Suprapubic skin (tissue), 4 donors: ENCODE data around the gene GCNA. TPM values are rescaled to one million over a fixed set of nuclear protein-coding genes. Genes with fewer than 3 reads are reported as not detected.

ENCODE experiments used
- DNase-seq, 2 donors: peaks; one replicate each; pipeline ENCODE4 v3.0.0-alpha.2; 2019; ENCODE audit warnings: low spot score in 2 of 2
- H3K27ac ChIP-seq: fragments of 200-600 bp; sonication (generic); one replicate; pipeline ENCODE4 v1.5.1; 2019
- H3K27me3 ChIP-seq: fragments of 200-600 bp; sonication (generic); one replicate; pipeline ENCODE4 v1.5.1; 2019
- H3K36me3 ChIP-seq: fragments of 200-600 bp; sonication (generic); one replicate; pipeline ENCODE4 v1.5.1; 2019
- H3K4me1 ChIP-seq: fragments of 200-600 bp; sonication (generic); one replicate; pipeline ENCODE4 v1.5.1; 2019
- H3K4me3 ChIP-seq: fragments of 200-600 bp; sonication (generic); one replicate; pipeline ENCODE4 v1.5.1; 2019; ENCODE audit warnings: mild to moderate bottlenecking
- H3K9me3 ChIP-seq: fragments of 200-600 bp; sonication (generic); one replicate; pipeline ENCODE4 v1.5.1; 2019
- CTCF ChIP-seq, 2 donors: fragments of 200-600 bp in 1 of 2; fragments of 450-650 bp in 1 of 2; sonication (generic) in 1 of 2; IDR thresholded peaks; one replicate each; pipeline ENCODE4 v1.5.1; 2016 to 2019; ENCODE audit warnings: antibody characterized with exemption in 2 of 2, mild to moderate bottlenecking in 1 of 2, moderate library complexity in 1 of 2
- EP300 ChIP-seq: sonication (generic); formaldehyde crosslinking; IDR thresholded peaks from one replicate; pipeline ENCODE4 v1.6.1; 2017; ENCODE audit warnings: antibody characterized with exemption
- POLR2A ChIP-seq, 2 donors: fragments of 450-650 bp; IDR thresholded peaks; one replicate each; pipeline ENCODE4 v1.6.1; 2017; ENCODE audit warnings: antibody characterized with exemption in 2 of 2, mild to moderate bottlenecking in 2 of 2, moderate library complexity in 2 of 2
- POLR2AphosphoS5 ChIP-seq, 3 donors: sonication (generic); formaldehyde crosslinking; IDR thresholded peaks; one replicate each; pipeline ENCODE4 v1.6.1; 2017; ENCODE audit warnings: antibody characterized with exemption in 3 of 3
- WGBS: methylation state at CpG from one replicate; pipeline ENCODE4 v1.1.5; 2018; 5-methylcytosine and 5-hydroxymethylcytosine counted together
- total RNA-seq, 4 donors: library from RNA; depleted of rRNA; stranded (reverse); fragments of >200 nt; gene quantifications; one replicate each; pipeline ENCODE4 v1.1.0, GENCODE V29; 2016

GCNA gene
- total RNA-seq, 4 donors from 2014 or later = 0.47 to 5.5 (median 0.99) TPM

GRCh38 chrX:71618303-71618721 lies 40.1 kb downstream of the GCNA start, which contains the start of gene CXCR3:
Gene CXCR3, minus strand, starts transcription at chrX:71618511. Its CDS starts 62 bp downstream, at chrX:71618449.
- Histone ChIP-seq H3K36me3 (peaks cover 7% of the 10 kb centered on the region), H3K27ac (no peak within 1 kb of the TSS), H3K27me3 (no peaks in the 10 kb centered on the region), H3K9me3 (no peaks in the 10 kb centered on the region), H3K4me1 (peaks cover 12% of the 10 kb centered on the region), H3K4me3 (no peak within 1 kb of the TSS)
- TF ChIP-seq POLR2A (IDR thresholded peaks at IDR 0.05) (no peak), CTCF (IDR thresholded peaks at IDR 0.05) (no peak), EP300 (no peak), POLR2AphosphoS5 (IDR thresholded peaks at IDR 0.05) (no peak)
- 70% methylated on average over 2 of the region's 4 CpGs for WGBS
- DNase-seq = no peak

GRCh38 chrX:71618787-71619186 lies 40.5 kb downstream of the GCNA start:
- no peak overlapping the region for H3K4me3 ChIP-seq
- peaks cover 3% of the 10 kb centered on the region for H3K36me3 ChIP-seq
- H3K27me3 ChIP-seq = no peaks in the 10 kb centered on the region
- DNase-seq = no peak
- no peaks in the 10 kb centered on the region for H3K9me3 ChIP-seq
- TF ChIP-seq POLR2AphosphoS5 (IDR thresholded peaks at IDR 0.05) (no peak), POLR2A (IDR thresholded peaks at IDR 0.05) (no peak), CTCF (IDR thresholded peaks at IDR 0.05) (no peak), EP300 (no peak)
- H3K4me1 ChIP-seq = peaks cover 13% of the 10 kb centered on the region
- WGBS = 86% methylated on average over 3 of the region's 3 CpGs
- H3K27ac ChIP-seq = no peak overlapping the region

- H3K27me3 ChIP-seq = no peaks in the 10 kb centered on the region
- peaks cover 13% of the 10 kb centered on the region for H3K4me1 ChIP-seq
- H3K36me3 ChIP-seq = no peaks in the 10 kb centered on the region
- no peak for DNase-seq
- H3K27ac ChIP-seq = no peak overlapping the region
- 87% methylated on average over 8 of the region's 8 CpGs for WGBS
- TF ChIP-seq POLR2A (IDR thresholded peaks at IDR 0.05) = no peak
- no peak for TF ChIP-seq EP300
- no peak for TF ChIP-seq POLR2AphosphoS5 (IDR thresholded peaks at IDR 0.05)
- H3K9me3 ChIP-seq = no peaks in the 10 kb centered on the region
- H3K4me3 ChIP-seq = no peak overlapping the region
Measured at GRCh38 chrX:71619193-71619592, 41.0 kb downstream of the GCNA start.

- Histone ChIP-seq H3K4me3 (no peak overlapping the region), H3K9me3 (no peaks in the 10 kb centered on the region), H3K27ac (no peak overlapping the region), H3K4me1 (peaks cover 13% of the 10 kb centered on the region), H3K27me3 (no peaks in the 10 kb centered on the region), H3K36me3 (no peaks in the 10 kb centered on the region)
- TF ChIP-seq EP300 = no peak
- TF ChIP-seq POLR2AphosphoS5 (IDR thresholded peaks at IDR 0.05) = no peak
- TF ChIP-seq CTCF (IDR thresholded peaks at IDR 0.05) = no peak
- no peak for TF ChIP-seq POLR2A (IDR thresholded peaks at IDR 0.05)
- WGBS = 69% methylated on average over 1 of the region's 1 CpG
- no peak for DNase-seq
Measured at GRCh38 chrX:71619986-71620385, 41.7 kb downstream of the GCNA start.

- WGBS = 49% methylated on average over 6 of the region's 6 CpGs
- TF ChIP-seq POLR2A (IDR thresholded peaks at IDR 0.05) (no peak), EP300 (no peak), POLR2AphosphoS5 (IDR thresholded peaks at IDR 0.05) (no peak), CTCF (IDR thresholded peaks at IDR 0.05) (no peak)
- Histone ChIP-seq H3K27ac (no peak overlapping the region), H3K4me3 (no peak overlapping the region), H3K4me1 (peaks cover 13% of the 10 kb centered on the region), H3K27me3 (no peaks in the 10 kb centered on the region), H3K9me3 (no peaks in the 10 kb centered on the region), H3K36me3 (no peaks in the 10 kb centered on the region)
- no peak for DNase-seq
Measured at GRCh38 chrX:71621603-71622002, 43.4 kb downstream of the GCNA start.

- TF ChIP-seq POLR2AphosphoS5 (IDR thresholded peaks at IDR 0.05) = no peak
- no peak for TF ChIP-seq EP300
- no peak for TF ChIP-seq POLR2A (IDR thresholded peaks at IDR 0.05)
- WGBS = 74% methylated on average over 9 of the region's 9 CpGs
- DNase-seq = no peak
- no peak overlapping the region for H3K4me3 ChIP-seq
- H3K27ac ChIP-seq = no peak overlapping the region
- H3K36me3 ChIP-seq = no peaks in the 10 kb centered on the region
- H3K4me1 ChIP-seq = peaks cover 13% of the 10 kb centered on the region
- H3K9me3 ChIP-seq = no peaks in the 10 kb centered on the region
- H3K27me3 ChIP-seq = no peaks in the 10 kb centered on the region
Measured at GRCh38 chrX:71622032-71622575, 43.9 kb downstream of the GCNA start.
